Esophagus muscularis mucosa (tissue), 4 donors: ENCODE measurements around the gene BAK1. TPM values are rescaled to one million over a fixed set of nuclear protein-coding genes. Genes with fewer than 3 reads are reported as not detected.
"Not testable (repeated sequence)": the region's sequence is repeated elsewhere in the genome, so short reads cannot be mapped to it uniquely, and the experiment has no call there.

Experiments
- DNase-seq: peaks from one replicate; pipeline ENCODE4 v3.0.0-alpha.2; 2017; ENCODE audit errors: extremely low spot score
- H3K27ac ChIP-seq, 4 donors: fragments of 200-600 bp; sonication (generic); replicated peaks in 1 of 4; 1 replicate in 3 of 4; 2 replicates in 1 of 4; pipeline ENCODE4 v1.5.1; 2016 to 2019; ENCODE audit warnings: mild to moderate bottlenecking in 1 of 4
- H3K27me3 ChIP-seq, 4 donors: fragments of 200-600 bp; sonication (generic); one replicate each; pipeline versions ENCODE4 v1.5.1 to v1.6.0; 2016 to 2019
- H3K36me3 ChIP-seq, 4 donors: fragments of 200-600 bp; sonication (generic); one replicate each; pipeline ENCODE4 v1.5.1; 2016 to 2019
- H3K4me1 ChIP-seq, 4 donors: fragments of 200-600 bp; sonication (generic); one replicate each; pipeline ENCODE4 v1.5.1; 2016 to 2019
- H3K4me3 ChIP-seq, 4 donors: fragments of 200-600 bp; sonication (generic); 1 replicate in 2 of 4; 2 replicates in 2 of 4; pipeline ENCODE4 v1.5.1; 2016 to 2019; ENCODE audit warnings: mild to moderate bottlenecking in 4 of 4, moderate library complexity in 1 of 4
- H3K9me3 ChIP-seq, 4 donors: fragments of 200-600 bp; sonication (generic); 1 replicate in 3 of 4; 2 replicates in 1 of 4; pipeline ENCODE4 v1.5.1; 2016 to 2019
- CTCF ChIP-seq, 3 experiments: fragments of 200-600 bp in 2 of 3; fragments of 450-650 bp in 1 of 3; sonication (generic) in 2 of 3; IDR thresholded peaks; one replicate each; pipeline ENCODE4 v1.5.1; 2017 to 2019; ENCODE audit warnings: antibody characterized with exemption in 3 of 3, mild to moderate bottlenecking in 2 of 3, moderate library complexity in 1 of 3
- EP300 ChIP-seq: sonication (generic); formaldehyde crosslinking; IDR thresholded peaks from one replicate; pipeline ENCODE4 v1.6.1; 2017; ENCODE audit warnings: antibody characterized with exemption
- POLR2A ChIP-seq: fragments of 450-650 bp; IDR thresholded peaks from one replicate; pipeline ENCODE4 v1.6.1; 2017; ENCODE audit warnings: antibody characterized with exemption, moderate library complexity, mild to moderate bottlenecking, low read depth
- POLR2AphosphoS5 ChIP-seq, 2 donors: sonication (generic); formaldehyde crosslinking; IDR thresholded peaks; one replicate each; pipeline ENCODE4 v1.6.1; 2017; ENCODE audit warnings: antibody characterized with exemption in 2 of 2
- whole genome bisulfite sequencing: methylation state at CpG from one replicate; pipeline ENCODE4 v1.1.5; 2018; 5-methylcytosine and 5-hydroxymethylcytosine counted together
- intact Hi-C: fragments of 100-400 bp; cut with DNase I; formaldehyde crosslinking; loops from one replicate; pipeline ENCODE4 v1.15.1; 2023
- total RNA-seq, 4 donors: library from RNA; depleted of rRNA; stranded (reverse); fragments of >200 nt; gene quantifications; one replicate each; pipeline versions ENCODE4 v1.1.0 to v1.2.1, GENCODE V29; 2016

The BAK1 gene
- total RNA-seq, 4 donors from 2014 or later = 9.9 to 13.1 (median 11.7) TPM

DNA sequence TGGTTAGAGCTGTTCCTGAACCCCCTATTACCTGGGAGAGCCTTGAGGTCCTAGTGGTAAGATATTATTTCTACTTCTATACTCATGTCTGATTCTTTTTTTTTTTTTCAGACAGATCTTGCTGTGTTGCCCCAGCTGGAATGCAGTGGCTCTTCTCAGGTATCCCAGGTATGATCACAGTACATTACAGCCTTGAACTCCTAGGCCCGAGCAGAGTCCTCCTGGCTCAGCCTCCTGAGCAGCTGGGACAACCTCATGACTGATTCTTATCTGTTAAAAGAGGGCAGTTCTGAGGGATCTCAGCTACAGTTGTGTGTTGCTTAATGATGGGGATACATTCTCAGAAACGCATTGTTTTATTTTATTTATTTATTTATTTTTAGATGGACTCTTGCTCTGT lies 30.2 kb downstream of the BAK1 start:
- no peak for TF ChIP-seq POLR2A
- TF ChIP-seq EP300 = no peak
- no peak for TF ChIP-seq POLR2AphosphoS5 (IDR thresholded peaks at IDR 0.05)
- no peak for TF ChIP-seq CTCF (IDR thresholded peaks at IDR 0.05)
- Histone ChIP-seq H3K27me3 (peaks cover 0 to 4% (median 0%) of the 10 kb centered on the region in 4 donors), H3K36me3 (no peaks in the 10 kb centered on the region), H3K4me3 (no peak overlapping the region), H3K27ac (no peak overlapping the region), H3K9me3 (no peaks in the 10 kb centered on the region), H3K4me1 (no peaks in the 10 kb centered on the region)
- WGBS = 90% methylated on average over 2 of the region's 2 CpGs
- DNase-seq = no peak
- intact Hi-C loops = no loop called here

DNA sequence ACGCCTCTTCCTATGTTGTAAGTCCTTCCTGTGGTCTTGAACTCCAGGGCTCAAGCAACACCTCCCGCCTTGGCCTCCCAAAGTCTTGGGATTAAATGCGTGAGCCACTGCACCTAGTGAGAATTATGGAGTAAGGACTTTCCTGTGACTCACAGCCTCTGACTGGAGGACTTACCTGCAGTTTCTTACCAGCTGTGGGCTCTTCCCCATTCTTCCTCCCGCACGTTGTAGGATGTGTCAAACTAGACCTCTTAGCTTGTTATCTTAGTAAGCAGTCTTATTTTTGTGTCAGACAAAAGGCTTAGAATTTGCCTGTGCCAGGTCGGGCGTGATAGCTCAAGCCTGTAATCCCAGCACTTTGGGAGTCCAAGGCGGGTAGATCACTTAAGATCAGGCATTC lies 30.9 kb downstream of the BAK1 start:
- no peak overlapping the region for H3K27ac ChIP-seq
- H3K36me3 ChIP-seq = no peaks in the 10 kb centered on the region
- WGBS = 70% methylated on average over 8 of the region's 8 CpGs
- H3K27me3 ChIP-seq = peaks cover 0 to 4% (median 0%) of the 10 kb centered on the region in 4 donors
- H3K9me3 ChIP-seq = no peaks in the 10 kb centered on the region
- TF ChIP-seq CTCF (IDR thresholded peaks at IDR 0.05) (no peak), EP300 (no peak), POLR2A (no peak), POLR2AphosphoS5 (IDR thresholded peaks at IDR 0.05) (no peak)
- DNase-seq = no peak
- intact Hi-C loops = no loop called here
- no peaks in the 10 kb centered on the region for H3K4me1 ChIP-seq
- H3K4me3 ChIP-seq = no peak overlapping the region

DNA sequence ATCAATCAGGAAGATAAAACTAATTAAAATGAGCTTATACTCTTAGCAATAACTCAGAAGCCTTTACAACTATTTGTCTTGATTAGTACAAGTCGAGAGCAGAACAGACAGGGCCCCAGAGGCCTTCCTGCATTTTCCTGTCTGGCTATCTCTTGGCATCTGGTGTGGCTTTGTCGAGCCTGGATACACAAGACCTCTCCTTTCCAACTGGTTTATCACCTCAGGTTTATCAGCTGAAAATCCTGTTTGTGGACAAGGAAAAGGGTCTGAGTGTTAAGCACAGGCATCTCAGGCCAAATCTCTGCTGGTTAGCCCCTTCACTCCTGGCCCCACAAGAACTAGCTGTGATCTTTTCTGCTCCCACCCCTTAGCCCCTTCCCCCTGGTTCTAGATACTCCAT lies 32.6 kb downstream of the BAK1 start:
- Histone ChIP-seq H3K27ac (no peak overlapping the region), H3K27me3 (peaks cover 0 to 4% (median 0%) of the 10 kb centered on the region in 4 donors), H3K36me3 (no peaks in the 10 kb centered on the region), H3K4me1 (no peaks in the 10 kb centered on the region), H3K4me3 (no peak overlapping the region), H3K9me3 (no peaks in the 10 kb centered on the region)
- TF ChIP-seq POLR2AphosphoS5 (IDR thresholded peaks at IDR 0.05) = no peak
- no peak for TF ChIP-seq CTCF (IDR thresholded peaks at IDR 0.05)
- no peak for TF ChIP-seq POLR2A
- no peak for TF ChIP-seq EP300
- DNase-seq = no peak
- WGBS = 43% methylated on average over 2 of the region's 2 CpGs
- intact Hi-C loops = no loop called here

- 83% methylated on average over 5 of the region's 5 CpGs for WGBS
- H3K36me3 ChIP-seq = no peaks in the 10 kb centered on the region
- DNase-seq = no peak
- no peak overlapping the region for H3K27ac ChIP-seq
- H3K27me3 ChIP-seq = peaks cover 0 to 4% (median 0%) of the 10 kb centered on the region in 4 donors
- no peak overlapping the region for H3K4me3 ChIP-seq
- no peak for TF ChIP-seq POLR2A
- no peak for TF ChIP-seq CTCF (IDR thresholded peaks at IDR 0.05)
- no peak for TF ChIP-seq POLR2AphosphoS5 (IDR thresholded peaks at IDR 0.05)
- TF ChIP-seq EP300 = no peak
- H3K4me1 ChIP-seq = no peaks in the 10 kb centered on the region
- intact Hi-C loops = no loop called here
- H3K9me3 ChIP-seq = no peaks in the 10 kb centered on the region
Measured at GRCh38 chr6:33546766-33547165, 33.3 kb downstream of the BAK1 start.

DNA sequence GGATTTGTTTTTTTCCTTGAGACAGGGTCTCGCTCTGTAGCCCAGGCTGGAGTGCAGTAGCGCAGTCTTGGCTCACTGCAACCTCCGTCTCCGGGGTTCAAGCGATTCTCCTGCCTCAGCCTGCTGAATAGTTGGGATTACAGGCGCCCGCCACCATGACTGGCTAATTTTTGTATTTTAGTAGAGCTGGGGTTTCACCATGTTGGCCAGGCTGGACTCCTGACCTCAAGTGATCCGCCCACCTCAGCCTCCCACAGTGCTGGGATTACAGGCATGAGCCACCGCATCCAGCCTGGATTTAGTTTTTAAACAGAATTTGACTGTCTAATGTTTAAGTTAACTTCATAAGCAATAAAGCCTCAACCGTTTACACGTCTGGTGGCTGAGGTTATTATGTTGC lies 34.8 kb downstream of the BAK1 start:
- H3K9me3 ChIP-seq, H3K27me3 ChIP-seq, H3K4me3 ChIP-seq, DNase-seq, intact Hi-C loops, H3K4me1 ChIP-seq, H3K27ac ChIP-seq, H3K36me3 ChIP-seq: not testable (repeated sequence)
- 80% methylated on average over 8 of the region's 11 CpGs for WGBS
